MCF 10A (cell line): ENCODE results near the gene CELSR1. TPM values are rescaled to one million over a fixed set of nuclear protein-coding genes. Genes with fewer than 3 reads are reported as not detected.
"Not testable (repeated sequence)": the region's sequence is repeated elsewhere in the genome, so short reads cannot be mapped to it uniquely, and the experiment has no call there.

Experiments
- BruUV-seq: library from RNA; stranded (reverse); fragments of 400-500 nt; replicated peaks from 2 replicates; lab custom pipeline; 2021; lab: Mats Ljungman, UMichigan
- CTCF ChIA-PET: fragments of 300-600 bp; sonication (Branson Sonifier 250); formaldehyde crosslinking; extraction: SDS; loops from one replicate; lab custom pipeline; 2021; ENCODE audit warnings: antibody characterized with exemption, inconsistent platforms; lab: Yijun Ruan, JAX
- POLR2A ChIA-PET: fragments of 300-600, 350-650 bp; sonication (Branson Sonifier 250); formaldehyde crosslinking; extraction: SDS; loops from one replicate; lab custom pipeline; 2020; ENCODE audit warnings: antibody characterized with exemption, inconsistent platforms; lab: Yijun Ruan, JAX
- DNase-seq: peaks from one replicate; pipeline ENCODE4 v3.0.0-alpha.2; 2018; ENCODE audit not compliant: unreplicated experiment
- H3K27ac Mint-ChIP-seq: one replicate; pipeline ENCODE4 v1.8.0; 2022; ENCODE audit warnings: mild to moderate bottlenecking, low read depth, mixed read lengths; ENCODE audit not compliant: unreplicated experiment
- H3K27me3 Mint-ChIP-seq: one replicate; pipeline ENCODE4 v1.8.0; 2022; ENCODE audit warnings: mixed read lengths; ENCODE audit not compliant: insufficient read depth, unreplicated experiment
- H3K36me3 Mint-ChIP-seq: one replicate; pipeline ENCODE4 v1.8.0; 2022; ENCODE audit warnings: mild to moderate bottlenecking, moderate library complexity, mixed read lengths; ENCODE audit not compliant: insufficient read depth, unreplicated experiment
- H3K4me1 Mint-ChIP-seq: one replicate; pipeline ENCODE4 v1.8.0; 2022; ENCODE audit warnings: mixed read lengths; ENCODE audit not compliant: insufficient read depth, unreplicated experiment
- H3K4me3 Mint-ChIP-seq: one replicate; pipeline ENCODE4 v1.8.0; 2022; ENCODE audit warnings: mild to moderate bottlenecking, moderate library complexity, mixed read lengths; ENCODE audit not compliant: unreplicated experiment
- H3K9me3 Mint-ChIP-seq: one replicate; pipeline ENCODE4 v1.8.0; 2022; ENCODE audit warnings: mixed read lengths; ENCODE audit not compliant: unreplicated experiment
- intact Hi-C: fragments of 100-400 bp; cut with micrococcal nuclease; formaldehyde crosslinking; loops from 2 replicates; pipeline ENCODE4 v1.14.1; 2022
- total RNA-seq: library from RNA; stranded (reverse); gene quantifications from 2 replicates; pipeline ENCODE4 v1.2.3, GENCODE V29; 2022
- TF ChIP-seq, protein P1 (sequence below): fragments of 200-600 bp; IDR thresholded peaks from one replicate; pipeline ENCODE4 v1.8.0; 2022; ENCODE audit warnings: antibody characterized with exemption, mild to moderate bottlenecking; ENCODE audit not compliant: unreplicated experiment

Gene CELSR1
- total RNA-seq, 1 experiment from 2014 or later, result 49.1 TPM

DNA sequence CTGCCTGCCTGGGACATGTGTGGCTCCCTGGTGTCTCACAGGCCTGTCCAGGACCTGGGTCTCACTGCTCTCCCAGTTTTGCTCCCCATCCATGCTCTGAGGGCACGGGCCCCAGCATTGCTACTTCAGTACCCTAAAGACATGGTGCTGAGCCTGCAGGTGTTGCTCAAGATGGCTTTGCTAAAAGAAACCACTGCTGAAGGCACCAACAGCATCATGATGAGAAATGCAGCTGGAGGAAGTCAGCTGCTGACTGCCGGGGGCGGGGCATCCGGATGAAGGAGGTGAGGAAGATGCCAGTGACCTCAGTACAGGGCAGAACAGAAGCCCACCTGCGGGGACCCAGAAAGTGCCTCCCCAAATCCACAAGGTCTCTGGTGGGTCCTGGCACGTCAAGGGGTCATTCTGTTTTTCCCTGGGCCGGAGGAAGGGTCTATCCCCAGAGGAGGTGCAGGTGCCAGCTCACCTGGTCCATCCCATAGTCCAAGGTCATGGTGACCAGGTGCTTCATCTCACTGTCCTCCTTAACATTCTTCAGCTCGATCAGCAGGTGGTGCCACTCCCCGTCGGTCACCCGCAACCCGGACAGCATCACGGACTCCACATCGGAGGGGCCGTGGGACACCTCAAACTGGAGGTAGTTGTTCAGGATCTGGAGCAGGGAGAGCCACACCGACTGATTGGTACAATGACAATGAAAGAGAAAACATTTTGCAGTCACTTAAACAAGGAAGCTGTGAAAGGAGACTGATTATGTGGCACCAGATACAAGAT lies 138.0 kb downstream of the CELSR1 start:
- Mint-ChIP-seq H3K36me3 (peaks cover 11% of the 10 kb centered on the region), H3K4me3 (no peak overlapping the region), H3K27ac (no peak overlapping the region), H3K4me1 (no peaks in the 10 kb centered on the region), H3K9me3 (no peaks in the 10 kb centered on the region), H3K27me3 (no peaks in the 10 kb centered on the region)
- no peak for DNase-seq
- TF ChIP-seq, protein P1, sequence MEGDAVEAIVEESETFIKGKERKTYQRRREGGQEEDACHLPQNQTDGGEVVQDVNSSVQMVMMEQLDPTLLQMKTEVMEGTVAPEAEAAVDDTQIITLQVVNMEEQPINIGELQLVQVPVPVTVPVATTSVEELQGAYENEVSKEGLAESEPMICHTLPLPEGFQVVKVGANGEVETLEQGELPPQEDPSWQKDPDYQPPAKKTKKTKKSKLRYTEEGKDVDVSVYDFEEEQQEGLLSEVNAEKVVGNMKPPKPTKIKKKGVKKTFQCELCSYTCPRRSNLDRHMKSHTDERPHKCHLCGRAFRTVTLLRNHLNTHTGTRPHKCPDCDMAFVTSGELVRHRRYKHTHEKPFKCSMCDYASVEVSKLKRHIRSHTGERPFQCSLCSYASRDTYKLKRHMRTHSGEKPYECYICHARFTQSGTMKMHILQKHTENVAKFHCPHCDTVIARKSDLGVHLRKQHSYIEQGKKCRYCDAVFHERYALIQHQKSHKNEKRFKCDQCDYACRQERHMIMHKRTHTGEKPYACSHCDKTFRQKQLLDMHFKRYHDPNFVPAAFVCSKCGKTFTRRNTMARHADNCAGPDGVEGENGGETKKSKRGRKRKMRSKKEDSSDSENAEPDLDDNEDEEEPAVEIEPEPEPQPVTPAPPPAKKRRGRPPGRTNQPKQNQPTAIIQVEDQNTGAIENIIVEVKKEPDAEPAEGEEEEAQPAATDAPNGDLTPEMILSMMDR, result no peak
- intact Hi-C loops, result no loop called here
- CTCF ChIA-PET, result interaction anchor here (0.8 to 1.0 kb wide), 2 partner anchors 32 to 143 kb away, joined by 3 to 5 read pairs; no protein-coding TSS in a partner anchor
- POLR2A ChIA-PET, result no interaction called here
- BruUV-seq, result no TSS peak

DNA sequence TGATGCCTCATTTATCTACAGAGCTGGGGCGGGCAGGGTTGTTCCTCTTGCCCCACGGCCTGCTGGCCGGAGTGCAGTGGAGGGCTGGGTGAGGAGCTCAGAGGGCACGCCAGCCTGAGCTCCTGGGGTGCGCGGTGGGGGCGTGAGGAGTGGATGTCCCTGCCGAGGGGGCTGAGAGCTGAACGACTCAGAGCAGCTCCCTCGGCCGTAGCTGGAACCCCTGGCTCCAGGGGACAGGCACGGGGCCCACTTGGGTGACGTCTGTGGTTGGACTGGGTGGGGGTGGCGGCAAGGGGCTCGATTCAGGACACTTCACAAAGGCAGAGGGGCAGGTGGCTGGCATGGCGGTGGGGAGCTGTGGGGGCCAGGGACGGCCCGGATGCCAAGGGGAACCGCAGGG lies 139.5 kb downstream of the CELSR1 start:
- CTCF ChIA-PET, result interaction anchor here (0.9 to 1.0 kb wide), 3 partner anchors 9 to 64 kb away, joined by 5 to 6 read pairs (median 5); no protein-coding TSS in a partner anchor
- Mint-ChIP-seq H3K27me3 (no peaks in the 10 kb centered on the region), H3K4me3 (no peak overlapping the region), H3K36me3 (peaks cover 11% of the 10 kb centered on the region), H3K27ac (no peak overlapping the region), H3K9me3 (no peaks in the 10 kb centered on the region), H3K4me1 (no peaks in the 10 kb centered on the region)
- DNase-seq, result no peak
- intact Hi-C loops, result no loop called here
- TF ChIP-seq, protein P1, result no peak
- BruUV-seq, result no TSS peak
- POLR2A ChIA-PET, result no interaction called here

DNA sequence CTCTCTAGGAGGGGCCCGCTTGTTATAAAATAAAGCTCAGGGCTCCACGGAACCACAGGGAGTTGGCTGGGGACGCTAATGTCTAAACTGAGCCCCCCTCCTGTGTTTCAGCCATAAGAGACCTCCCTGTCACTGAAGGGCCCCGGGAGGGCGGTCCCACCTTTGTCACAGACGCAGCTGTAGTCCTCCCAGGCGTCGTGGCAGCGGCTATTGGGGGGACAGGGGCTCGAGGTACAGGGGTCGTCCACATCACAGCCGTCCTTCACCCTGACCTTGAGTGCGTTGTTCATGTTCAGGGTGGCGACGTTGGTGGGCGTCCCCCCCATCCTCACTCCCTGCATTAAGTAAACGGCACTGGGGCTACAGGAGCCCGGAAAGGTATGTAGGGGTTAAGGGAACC lies 139.9 kb downstream of the CELSR1 start:
- intact Hi-C loops, result no loop called here
- TF ChIP-seq, protein P1, result no peak
- CTCF ChIA-PET, result interaction anchor here (0.9 to 1.0 kb wide), 2 partner anchors 10 to 65 kb away, joined by 5 to 6 read pairs; no protein-coding TSS in a partner anchor
- H3K9me3 Mint-ChIP-seq, result no peaks in the 10 kb centered on the region
- no peak overlapping the region for H3K27ac Mint-ChIP-seq
- DNase-seq, result no peak
- H3K36me3 Mint-ChIP-seq, result peaks cover 11% of the 10 kb centered on the region
- no peak overlapping the region for H3K4me3 Mint-ChIP-seq
- no peaks in the 10 kb centered on the region for H3K27me3 Mint-ChIP-seq
- H3K4me1 Mint-ChIP-seq, result no peaks in the 10 kb centered on the region
- POLR2A ChIA-PET, result no interaction called here
- no TSS peak for BruUV-seq

DNA sequence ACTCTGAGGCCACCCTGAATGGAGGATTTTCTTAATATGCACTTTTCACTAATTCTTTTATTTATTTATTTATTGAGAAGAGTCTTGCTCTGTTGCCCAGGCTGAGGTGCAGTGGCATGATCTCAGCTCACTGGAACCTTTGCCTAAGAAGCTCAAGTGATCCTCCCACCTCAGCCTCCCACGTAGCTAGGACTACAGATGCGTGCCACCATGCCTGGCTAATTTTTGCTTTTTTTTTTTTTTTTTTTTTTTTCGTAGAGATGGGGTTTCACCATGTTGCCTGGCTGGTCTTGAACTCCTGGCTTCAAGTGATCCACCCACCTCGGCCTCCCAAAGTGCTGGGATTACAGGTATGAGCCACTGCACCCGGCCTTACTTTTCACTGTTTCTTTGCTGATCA lies 140.4 kb downstream of the CELSR1 start:
- H3K9me3 Mint-ChIP-seq, BruUV-seq, H3K27ac Mint-ChIP-seq, H3K27me3 Mint-ChIP-seq, DNase-seq, H3K4me3 Mint-ChIP-seq, intact Hi-C loops, H3K4me1 Mint-ChIP-seq, POLR2A ChIA-PET: not testable (repeated sequence)
- peaks cover 11% of the 10 kb centered on the region for H3K36me3 Mint-ChIP-seq
- CTCF ChIA-PET, result interaction anchor here (0.7 to 1.0 kb wide), 3 partner anchors 10 to 65 kb away, joined by 3 to 6 read pairs (median 5); no protein-coding TSS in a partner anchor
